ENCODE measurements around the gene CCND1.

DNA sequence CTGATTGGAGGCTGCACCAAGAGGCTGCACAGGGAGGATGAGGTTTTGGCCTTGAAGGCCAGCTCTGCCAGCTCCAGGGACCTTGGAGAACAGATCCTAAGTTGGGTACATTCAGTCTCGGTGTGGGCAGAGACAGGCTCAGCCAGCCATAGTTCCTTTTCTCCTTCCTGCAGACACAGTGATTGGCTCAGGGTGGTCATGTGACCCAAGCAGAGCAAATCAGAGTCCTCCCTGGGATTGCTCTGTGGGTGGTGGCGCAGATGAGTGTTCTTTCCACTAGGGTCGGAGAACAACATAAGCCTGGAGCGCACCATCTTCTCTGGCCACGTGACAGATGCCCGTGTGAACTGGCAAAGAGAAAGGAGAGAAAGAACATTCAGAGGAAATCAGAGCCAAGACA, 47.1 kb upstream of the CCND1 start:
- TF ChIP-seq, protein P1, sequence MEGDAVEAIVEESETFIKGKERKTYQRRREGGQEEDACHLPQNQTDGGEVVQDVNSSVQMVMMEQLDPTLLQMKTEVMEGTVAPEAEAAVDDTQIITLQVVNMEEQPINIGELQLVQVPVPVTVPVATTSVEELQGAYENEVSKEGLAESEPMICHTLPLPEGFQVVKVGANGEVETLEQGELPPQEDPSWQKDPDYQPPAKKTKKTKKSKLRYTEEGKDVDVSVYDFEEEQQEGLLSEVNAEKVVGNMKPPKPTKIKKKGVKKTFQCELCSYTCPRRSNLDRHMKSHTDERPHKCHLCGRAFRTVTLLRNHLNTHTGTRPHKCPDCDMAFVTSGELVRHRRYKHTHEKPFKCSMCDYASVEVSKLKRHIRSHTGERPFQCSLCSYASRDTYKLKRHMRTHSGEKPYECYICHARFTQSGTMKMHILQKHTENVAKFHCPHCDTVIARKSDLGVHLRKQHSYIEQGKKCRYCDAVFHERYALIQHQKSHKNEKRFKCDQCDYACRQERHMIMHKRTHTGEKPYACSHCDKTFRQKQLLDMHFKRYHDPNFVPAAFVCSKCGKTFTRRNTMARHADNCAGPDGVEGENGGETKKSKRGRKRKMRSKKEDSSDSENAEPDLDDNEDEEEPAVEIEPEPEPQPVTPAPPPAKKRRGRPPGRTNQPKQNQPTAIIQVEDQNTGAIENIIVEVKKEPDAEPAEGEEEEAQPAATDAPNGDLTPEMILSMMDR (IDR thresholded peaks at IDR 0.05): no peak
- no peak for TF ChIP-seq POLR2A (IDR thresholded peaks at IDR 0.05)
